GM18867 (cell line): ENCODE results near the gene MYCN.
"Not testable (repeated sequence)": the region's sequence is repeated elsewhere in the genome, so short reads cannot be mapped to it uniquely, and the experiment has no call there.

ENCODE experiments used
- ATAC-seq: cut with Tn5 transposase; IDR thresholded peaks from one replicate; pipeline ENCODE4 v1.9.1; 2021; ENCODE audit warnings: mild to moderate bottlenecking, moderate library complexity; ENCODE audit not compliant: unreplicated experiment

The MYCN gene

DNA sequence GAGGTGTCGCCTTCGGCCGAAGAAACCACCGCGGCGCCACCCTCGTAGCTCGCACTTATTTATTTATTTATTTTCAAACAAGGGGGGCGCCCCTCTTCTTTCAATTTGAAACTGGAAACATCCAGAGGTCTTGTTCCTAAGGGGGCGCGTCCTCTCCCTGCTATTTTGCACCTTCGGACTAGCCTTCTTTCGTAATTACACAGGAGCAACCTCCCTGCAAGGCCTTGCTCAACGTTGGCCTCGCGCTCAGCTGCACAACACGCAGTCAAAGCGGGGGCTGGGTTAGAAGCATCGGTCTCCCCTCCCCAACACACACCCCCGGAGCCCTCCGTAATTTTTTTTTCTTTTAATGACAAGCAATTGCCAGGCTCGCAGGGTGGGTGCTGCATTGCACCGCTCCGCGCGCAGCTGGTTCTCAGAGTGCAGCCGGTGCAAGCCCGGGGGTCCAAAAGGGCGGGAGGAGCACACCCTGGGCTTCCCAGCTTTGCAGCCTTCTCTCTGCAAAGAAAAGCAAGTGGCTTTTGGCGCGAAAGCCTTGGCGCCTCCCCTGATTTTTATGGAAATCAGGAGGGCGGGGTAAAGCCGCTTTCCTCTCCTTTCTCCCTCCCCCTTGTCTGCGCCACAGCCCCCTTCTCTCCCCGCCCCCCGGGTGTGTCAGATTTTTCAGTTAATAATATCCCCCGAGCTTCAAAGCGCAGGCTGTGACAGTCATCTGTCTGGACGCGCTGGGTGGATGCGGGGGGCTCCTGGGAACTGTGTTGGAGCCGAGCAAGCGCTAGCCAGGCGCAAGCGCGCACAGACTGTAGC lies at the start of gene MYCN:
Gene MYCN (plus strand): TSS at position 697 of the 807 bp plus-strand sequence. CDS start 1,515 bp downstream, outside the sequence.
- ATAC-seq, result peak; percentile 7

DNA sequence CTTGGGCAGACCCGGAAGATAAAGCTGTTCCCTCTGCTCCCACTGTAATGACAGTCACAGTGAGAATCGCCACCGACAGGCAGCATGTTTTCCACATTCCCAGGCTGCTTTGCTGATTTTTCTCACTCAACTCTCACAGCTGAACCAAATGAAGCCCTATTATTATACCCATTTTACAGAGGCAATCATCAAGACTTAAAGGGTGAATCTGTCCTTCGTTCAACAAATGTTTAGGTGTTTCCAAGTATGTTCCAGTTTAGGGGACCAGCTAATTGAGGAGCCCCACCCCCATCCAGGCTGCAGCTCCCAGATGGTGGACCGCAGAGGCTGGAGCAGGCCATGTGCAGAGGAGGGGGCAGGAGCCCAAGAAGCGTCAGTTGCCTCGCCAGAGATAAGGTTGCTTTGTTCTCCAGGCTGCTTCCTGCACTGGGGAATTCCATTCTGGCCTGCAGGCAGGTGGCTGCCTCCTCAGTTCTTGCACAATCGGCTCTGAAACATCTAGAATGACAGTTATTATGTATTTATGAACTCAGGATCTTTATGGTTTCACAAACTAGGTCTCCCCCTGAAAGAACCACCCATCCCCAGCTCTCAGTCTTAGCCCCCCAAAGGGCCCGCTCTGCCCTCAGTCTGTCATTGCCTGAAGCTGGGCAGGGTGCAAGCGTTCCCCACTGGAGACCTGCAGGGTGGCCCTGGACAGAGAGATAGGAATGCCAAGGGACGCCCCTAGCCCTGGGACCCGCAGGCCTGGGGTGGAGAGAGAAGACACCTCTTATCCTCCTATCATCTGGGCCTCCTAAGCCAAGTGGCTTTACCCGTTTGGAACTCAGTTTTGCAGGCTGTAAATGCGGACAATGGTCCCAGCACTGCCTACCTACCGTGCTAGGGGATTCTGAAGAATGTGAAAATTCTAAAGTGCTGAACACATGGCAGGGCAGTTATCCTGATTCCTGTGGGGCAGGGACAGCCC lies 49.1 kb upstream of the MYCN start:
- ATAC-seq, result no peak

DNA sequence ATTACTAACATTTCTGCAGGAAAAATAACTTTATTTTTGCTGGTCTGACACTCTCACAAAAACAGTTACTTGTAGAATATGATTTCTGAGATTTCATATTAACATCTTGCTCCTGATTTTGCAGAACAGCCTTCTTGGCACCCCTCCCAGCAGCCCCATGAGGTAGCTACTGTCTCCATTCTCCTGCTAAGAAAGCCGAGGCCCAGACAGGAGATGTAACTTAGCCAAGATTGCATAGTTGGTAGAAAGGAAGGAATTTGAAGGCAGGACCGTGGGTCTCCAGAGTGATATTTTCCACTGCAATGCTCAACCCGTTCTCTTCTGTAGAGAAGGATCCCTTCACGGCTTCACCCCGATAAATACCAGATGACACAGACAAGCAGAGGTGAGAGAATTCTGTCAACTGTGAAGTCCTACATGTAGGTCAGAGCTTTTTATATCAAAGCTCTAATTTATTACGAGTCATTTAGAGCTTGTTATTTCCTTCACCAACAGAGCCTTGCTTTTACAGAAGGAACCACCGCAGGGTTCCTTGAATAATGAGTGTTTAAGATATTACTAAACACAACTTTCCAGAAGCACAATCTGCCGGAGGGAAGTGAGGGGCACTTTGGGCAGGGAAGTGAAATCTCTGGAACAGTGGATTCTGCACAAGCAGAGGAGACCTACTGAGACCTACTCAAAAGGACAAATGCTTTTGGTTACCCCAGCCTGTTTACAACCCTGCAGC lies 48.0 kb upstream of the MYCN start:
- ATAC-seq, result no peak

DNA sequence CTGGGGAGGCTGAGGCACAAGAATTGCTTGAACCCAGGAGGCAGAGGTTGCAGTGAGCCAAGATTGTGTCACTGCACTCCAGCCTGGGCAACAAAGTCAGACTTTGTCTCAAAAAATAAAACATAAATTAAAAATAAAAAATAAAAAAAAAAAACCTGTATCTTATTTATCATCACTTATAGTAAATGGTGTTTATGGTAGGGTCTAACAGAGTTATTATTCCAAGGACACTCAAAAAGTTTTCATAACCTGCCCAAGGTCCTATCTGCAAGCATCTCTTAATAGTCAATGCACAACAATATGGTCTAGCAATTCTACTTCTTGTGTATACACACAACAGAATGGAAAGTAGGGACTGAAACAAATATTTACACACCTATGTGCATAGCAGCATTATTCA lies 47.3 kb upstream of the MYCN start:
- ATAC-seq, result no peak

DNA sequence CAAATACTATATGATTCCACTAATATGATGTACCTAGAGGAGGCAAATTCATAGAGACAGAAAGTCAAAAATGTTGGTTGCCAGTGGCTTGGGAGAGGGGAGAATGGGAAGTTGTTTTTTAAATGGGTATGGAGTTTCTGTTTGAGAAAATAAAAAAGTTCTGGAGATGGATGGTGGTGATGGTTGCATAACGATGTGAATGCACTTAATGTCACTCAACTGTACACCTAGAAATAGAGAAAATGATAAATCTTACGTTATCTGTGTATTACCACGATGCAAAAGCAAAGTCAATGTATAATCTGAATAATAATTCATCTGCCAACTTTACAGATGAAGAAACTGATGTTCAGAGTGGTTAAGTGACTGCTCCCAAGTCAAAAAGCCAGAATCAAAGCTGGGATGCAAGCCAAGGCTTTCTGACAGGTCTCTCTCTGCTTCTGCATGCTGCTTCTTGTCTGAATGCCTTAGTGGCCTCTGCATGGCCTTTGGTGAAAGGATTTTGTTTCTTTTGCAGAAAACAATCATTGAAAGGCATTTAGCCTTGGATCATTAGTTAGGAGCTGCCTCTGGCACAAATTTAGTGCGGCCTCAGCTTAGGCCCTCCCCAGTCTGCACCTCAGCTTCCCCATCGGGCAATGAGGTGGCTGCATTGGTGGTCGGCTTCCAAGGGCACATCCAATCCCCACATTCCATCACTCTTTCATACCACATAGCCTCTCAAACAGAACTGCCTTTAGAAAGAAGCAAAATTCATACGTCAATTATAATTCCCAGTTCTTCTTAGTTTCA lies 46.5 kb upstream of the MYCN start:
- no peak for ATAC-seq

DNA sequence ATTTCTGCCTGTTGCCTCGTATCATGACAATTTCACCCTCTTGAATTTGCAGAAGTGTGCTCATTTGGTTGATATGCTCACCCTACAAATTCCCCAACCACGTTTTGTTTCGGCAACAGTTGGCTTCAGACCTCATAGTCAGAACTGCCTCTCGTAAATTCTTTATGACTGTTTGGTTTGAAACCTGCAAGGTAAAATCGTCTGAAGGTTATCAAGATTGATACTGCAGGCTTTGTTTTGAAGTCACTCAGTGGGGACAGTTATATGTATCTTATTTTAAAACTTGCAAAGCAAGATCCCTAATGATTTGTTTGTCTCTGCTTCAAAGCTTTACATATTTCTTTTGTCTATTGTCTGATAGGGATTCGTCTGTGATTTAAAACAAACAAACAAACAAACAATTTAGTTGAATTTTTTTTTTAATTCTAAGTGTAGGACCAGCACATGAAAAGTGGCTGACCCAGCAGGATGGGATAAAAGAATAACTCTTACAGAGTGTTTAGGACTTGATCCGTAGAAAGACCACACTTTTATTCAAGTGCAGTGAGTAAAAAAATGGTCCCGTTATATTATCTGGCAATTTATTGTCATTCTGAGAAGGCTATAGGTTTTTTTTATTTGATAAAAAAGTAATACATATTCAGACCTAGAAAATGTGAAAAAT lies 45.7 kb upstream of the MYCN start:
- ATAC-seq, result no peak

DNA sequence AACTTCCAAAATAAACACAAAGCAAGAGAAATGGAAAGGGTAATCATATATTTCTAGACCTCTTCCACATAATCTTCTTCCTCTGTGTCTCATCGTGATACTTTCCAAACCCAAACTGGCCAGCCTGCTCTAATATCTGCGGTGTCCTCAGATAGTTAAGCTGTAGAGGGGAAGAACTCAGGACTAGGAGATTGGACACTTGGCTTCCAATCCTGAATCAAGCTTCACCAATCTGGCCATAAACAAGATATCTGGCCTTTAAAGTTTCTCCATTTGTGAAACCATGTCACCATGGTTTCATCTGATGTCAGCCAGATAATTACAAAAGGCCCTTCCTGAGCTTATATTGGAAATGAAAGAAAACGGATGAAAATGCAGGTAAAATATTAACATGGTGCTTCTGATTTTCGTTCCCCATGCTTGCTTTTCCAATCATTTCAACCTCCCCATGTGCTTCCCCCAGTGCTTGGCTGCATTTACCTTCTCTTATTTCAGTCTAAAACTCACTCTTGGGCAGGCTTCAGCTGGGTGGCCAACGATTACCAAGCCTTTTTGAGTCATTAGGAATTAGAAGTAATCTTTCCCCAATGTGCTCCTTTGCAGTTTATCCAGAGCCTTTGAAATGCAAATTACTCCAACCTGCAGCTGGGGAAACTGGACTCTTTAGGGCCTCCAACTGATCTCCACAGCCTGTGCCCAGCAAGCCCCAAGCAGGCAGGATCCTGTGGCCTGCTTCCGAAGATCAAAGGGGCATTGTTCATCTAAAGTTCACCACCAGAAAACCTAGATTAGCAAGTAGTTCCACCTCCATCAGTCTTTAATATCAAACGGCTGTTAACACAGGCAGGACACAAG lies 44.5 kb upstream of the MYCN start:
- no peak for ATAC-seq

DNA sequence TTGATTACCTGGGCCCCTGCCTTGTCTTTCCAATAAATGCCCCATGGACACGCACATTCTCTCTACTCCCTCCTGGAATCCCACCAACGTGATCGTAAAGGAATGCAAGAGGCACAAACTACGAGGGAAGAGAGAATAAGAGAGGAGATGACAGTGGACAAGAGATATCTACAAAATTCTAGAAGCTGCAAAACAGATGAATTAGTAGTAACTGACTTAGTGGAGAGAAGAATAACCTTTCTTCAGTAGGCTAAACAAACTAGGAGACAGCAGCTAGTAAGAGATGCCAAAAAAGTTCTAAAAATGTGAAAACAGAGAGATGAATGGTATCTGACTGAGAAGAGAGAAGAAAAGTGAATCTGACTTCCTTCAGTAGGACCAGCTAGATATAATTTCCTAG lies 43.5 kb upstream of the MYCN start:
- ATAC-seq, result no peak

DNA sequence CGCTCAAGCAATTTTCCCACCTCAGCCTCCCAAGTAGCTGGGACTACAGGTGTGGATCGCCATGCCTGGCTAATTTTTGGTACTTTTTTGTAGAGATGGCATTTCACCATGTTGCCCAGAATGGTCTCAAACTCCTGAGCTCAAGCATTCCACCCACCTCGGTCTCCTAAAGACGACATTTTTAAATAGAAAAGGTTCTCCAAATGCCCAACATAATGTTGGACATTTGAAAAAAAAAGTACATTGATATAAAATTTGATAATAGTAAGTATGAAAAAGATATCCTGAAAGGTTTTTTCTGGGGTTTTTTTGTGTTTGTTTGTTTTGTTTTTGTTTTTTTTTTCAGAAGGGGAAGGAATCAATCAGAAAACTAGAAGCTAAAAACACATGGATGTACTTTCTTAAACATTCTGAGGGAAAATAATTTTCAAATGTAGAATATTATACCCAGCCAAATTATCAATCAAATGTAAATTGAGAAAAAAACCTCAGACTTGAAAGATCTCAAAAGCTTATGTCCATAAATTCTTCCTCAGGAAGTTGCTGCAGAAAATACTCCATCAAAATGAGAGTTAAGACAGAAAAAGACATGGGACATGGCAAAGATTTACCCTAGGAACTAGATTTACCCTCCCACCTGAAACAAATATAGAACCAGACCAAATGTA lies 42.8 kb upstream of the MYCN start:
- no peak for ATAC-seq

DNA sequence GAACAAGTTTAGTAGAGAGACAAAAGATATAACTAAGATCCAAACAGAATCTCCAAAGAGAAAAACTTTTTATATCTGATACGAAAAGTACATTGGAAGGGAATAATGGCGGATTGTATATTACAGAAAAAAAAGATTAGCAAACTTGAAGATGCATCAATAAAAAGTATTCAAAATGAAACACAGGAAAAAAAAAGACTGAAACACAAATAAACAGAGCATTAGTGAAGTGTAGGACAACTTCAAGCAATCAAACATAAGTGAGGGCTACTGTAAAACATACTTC lies 41.1 kb upstream of the MYCN start:
- no peak for ATAC-seq

DNA sequence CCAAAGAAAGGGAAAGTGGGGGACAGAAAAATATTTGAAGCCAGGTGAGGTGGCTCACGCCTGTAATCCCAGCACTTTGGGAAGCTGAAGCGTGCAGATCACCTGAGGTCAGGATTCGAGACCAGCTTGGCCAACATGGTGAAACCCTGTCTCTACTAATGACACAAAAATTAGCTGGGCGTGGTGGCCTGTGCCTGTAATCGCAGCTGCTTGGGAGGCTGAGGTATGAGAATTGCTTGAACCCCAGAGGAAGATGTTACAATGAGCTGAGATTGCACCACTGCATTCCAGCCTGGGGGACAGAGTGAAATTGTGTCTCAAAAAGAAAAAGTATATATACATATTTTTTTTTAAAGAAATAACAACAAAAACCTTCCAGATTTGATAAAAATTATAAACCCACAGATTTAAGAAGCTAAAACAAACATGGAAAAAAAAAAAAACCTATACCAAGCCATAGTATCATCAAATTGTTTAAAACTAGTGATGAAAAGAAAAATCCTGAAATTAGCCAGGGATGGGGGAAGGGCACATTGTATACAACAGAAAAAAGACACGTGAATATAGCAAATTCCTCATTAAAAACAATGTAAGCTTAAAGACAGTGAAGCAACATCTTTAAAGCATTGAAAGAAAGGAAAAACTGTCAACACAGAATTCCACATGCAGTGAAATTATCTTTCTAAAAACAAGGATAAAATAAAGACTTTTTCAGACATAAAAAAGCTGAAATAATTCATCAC lies 40.4 kb upstream of the MYCN start:
- no peak for ATAC-seq

DNA sequence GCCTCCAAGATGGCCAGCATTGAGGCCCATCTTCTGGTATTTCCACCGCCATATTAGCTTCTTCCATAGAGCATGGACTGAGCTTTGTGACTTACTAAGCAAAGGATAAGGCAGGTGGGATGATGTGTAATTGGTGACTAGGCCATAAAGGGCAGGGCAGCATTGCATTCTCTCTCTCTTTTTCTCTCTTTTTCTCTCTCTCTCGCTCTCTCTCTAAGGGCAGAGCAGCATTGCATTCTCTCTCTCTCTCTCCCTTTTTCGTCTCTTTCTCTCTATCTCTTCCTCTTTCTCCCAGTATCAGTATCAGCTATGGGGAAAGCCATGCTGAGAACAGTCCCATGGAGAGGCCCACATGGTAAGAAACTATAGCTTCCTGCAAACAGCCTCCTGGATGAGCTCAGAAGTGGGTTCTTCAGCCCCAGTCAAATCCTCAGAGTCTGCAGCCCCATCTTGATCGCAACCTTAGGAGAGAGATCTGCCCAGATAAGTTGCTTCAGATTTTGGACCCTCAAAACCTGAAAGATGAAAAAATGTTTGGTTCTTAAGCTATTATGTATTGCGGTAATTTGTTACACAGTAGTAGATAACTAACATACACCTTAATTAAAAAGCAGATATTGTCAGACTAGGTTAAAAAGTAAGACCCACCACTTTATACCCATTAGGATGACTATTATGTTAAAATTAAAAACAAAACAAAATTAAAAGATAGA lies 39.1 kb upstream of the MYCN start:
- no peak for ATAC-seq

DNA sequence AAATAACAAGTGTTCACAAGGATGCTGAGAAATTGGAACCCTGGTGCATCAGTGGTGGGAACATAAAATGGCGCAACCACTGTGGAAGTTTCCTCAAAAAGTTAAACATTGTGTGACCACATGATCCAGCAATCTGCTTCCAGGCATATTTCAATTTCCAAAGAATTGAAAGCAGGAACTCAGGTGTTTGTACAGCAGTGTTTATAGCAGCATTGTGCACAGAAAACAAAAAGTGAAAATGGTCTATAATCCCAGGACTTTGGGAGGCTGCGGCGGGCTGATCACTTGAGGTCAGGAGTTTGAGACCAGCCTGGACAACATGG lies 38.6 kb upstream of the MYCN start:
- no peak for ATAC-seq

DNA sequence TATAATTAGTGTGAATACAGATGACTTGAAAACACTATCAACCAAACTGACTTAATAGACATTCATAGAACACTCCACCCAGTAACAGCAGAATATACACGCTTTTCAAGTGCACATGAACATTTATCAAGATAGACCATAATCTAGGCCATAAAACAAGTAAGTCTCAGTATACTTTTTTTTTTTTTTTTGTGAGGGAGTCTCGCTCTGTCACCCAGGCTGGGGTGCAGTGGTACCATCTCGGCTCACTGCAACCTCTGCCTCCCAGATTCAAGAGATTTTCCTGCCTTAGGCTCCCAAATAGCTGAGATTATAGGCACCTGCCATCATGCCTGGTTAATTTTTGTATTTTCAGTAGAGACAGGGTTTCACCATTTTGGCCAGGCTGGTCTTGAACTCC lies 36.4 kb upstream of the MYCN start:
- ATAC-seq, result not testable (repeated sequence)

DNA sequence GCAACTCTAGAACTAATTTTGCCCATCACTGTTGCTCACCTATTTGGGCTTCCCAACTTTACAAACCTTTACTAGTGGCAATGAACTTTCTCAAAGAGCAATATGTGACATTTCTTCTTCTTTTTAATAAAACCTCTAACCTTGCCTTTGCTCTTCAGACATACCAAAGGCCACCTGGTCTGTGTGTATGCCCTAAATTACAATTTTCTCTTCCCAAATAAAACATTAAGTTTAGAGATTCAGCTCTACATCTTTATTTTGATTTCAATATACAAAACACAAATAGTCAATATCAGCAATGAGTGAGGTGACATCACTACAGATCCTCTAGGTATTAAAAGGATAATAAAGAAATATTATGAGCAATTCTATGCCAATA lies 35.1 kb upstream of the MYCN start:
- no peak for ATAC-seq

DNA sequence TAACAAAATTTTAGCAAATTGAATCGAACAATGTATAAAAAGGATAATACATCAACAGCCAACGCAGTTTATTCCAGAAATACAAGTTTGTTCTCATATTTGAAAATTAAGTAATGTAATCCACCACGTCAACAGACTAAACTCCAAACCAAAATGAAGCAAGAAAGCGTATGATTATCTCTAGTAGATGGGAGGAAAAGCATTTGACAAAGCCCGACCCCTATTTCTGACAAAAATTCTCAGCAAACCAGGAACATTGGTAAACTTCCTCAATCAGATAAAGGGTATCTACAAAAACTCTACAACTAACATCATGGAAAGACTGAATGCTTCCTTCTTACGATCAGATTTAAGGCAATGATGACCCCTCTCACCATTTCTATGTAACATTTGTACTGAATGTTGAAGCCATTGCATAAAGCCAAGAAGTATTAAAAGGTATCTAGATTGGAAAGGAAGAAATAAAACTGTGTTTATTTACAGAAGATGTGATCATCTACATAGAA lies 34.3 kb upstream of the MYCN start:
- no peak for ATAC-seq

DNA sequence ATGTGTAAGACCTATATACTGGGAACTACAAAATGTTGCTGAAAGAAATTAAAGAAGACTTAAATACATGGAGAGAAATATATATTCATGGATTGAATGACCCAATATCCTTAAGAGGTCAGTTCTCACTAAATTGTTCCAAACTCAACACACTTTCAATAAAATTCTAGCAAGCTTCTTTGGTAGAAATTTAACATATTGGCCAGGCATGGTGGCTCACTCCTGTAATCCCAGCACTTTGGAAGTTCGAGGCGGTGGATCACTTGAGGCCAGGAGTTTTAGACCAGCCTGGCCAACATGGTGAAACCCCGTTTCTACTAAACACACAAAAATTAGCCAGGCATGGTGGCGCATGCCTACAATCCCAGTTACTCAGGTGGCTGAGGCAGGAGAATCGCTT lies 33.6 kb upstream of the MYCN start:
- no peak for ATAC-seq
